ENCODE results near the gene HM13.

GRCh38 chr20:31578448-31579138 lies 64.4 kb downstream of the HM13 start:
- TF ChIP-seq CTCF (IDR thresholded peaks at IDR 0.05; ENCODE audit: insufficient read depth, low read length) (no peak), SPI1 (IDR thresholded peaks at IDR 0.05; ENCODE audit: borderline replicate concordance, low read depth) (no peak), POLR2AphosphoS5 (IDR thresholded peaks at IDR 0.05; ENCODE audit: low read depth) (no peak), REST (IDR thresholded peaks at IDR 0.05; ENCODE audit: insufficient replicate concordance, low read depth) (no peak), GABPA (IDR thresholded peaks at IDR 0.05; ENCODE audit: low read depth) (no peak)

Measured in HL-60 (cell line).